ENCODE data around the gene EZH1. TPM values are rescaled to one million over a fixed set of nuclear protein-coding genes. Genes with fewer than 3 reads are reported as not detected.

EZH1 gene
- total RNA-seq, 1 experiment from 2014 or later = 16.9 TPM

- TF ChIP-seq CTCF (IDR thresholded peaks at IDR 0.05; ENCODE audit: insufficient read depth in 1 of 2, low read depth in 1 of 2, low read length in 1 of 2, severe bottlenecking in 1 of 2, unreplicated experiment in 1 of 2) = no peak
- no peaks in the 10 kb centered on the region for H3K27me3 ChIP-seq (replicated peaks; ENCODE audit: control insufficient read depth, insufficient read depth, low read length)
- Mint-ChIP-seq H3K4me1 (ENCODE audit: low read depth, unreplicated experiment) (peaks cover 8% of the 10 kb centered on the region), H3K9me3 (ENCODE audit: unreplicated experiment) (no peaks in the 10 kb centered on the region), H3K36me3 (ENCODE audit: insufficient read depth, unreplicated experiment) (no peaks in the 10 kb centered on the region), H3K4me3 (ENCODE audit: unreplicated experiment) (no peak overlapping the region), H3K27ac (ENCODE audit: unreplicated experiment) (no peak overlapping the region), H3K27me3 (ENCODE audit: insufficient read depth, unreplicated experiment) (no peaks in the 10 kb centered on the region)
- intact Hi-C loops (cut with micrococcal nuclease; ENCODE audit: unreplicated experiment) = no loop called here
- BruUV-seq (replicated peaks) = no TSS peak
- ChIA-PET CTCF (no interaction called here), POLR2A (no interaction called here)
- no peaks in the 10 kb centered on the region for H3K9me3 ChIP-seq
- DNase-seq = no peak
- H3K4me3 ChIP-seq (ENCODE audit: low read depth, low read length) = no peak overlapping the region
- H3K4me1 ChIP-seq = peaks cover 5% of the 10 kb centered on the region; the same call in 1 of the 2 replicates
- H3K36me3 ChIP-seq (ENCODE audit: control insufficient read depth, insufficient read depth, low read length) = no peaks in the 10 kb centered on the region
Measured at GRCh38 chr17:42685831-42686230, 59.0 kb downstream of the EZH1 start.

GRCh38 chr17:42684929-42685556 is 59.8 kb downstream of the EZH1 start:
- DNase-seq = no peak
- H3K4me1 ChIP-seq = peaks cover 12% of the 10 kb centered on the region
- BruUV-seq (replicated peaks) = no TSS peak
- H3K27me3 ChIP-seq (replicated peaks; ENCODE audit: control insufficient read depth, insufficient read depth, low read length) = no peaks in the 10 kb centered on the region
- intact Hi-C loops (cut with micrococcal nuclease; ENCODE audit: unreplicated experiment) = no loop called here
- H3K27me3 Mint-ChIP-seq (ENCODE audit: insufficient read depth, unreplicated experiment) = no peaks in the 10 kb centered on the region
- no peaks in the 10 kb centered on the region for H3K36me3 Mint-ChIP-seq (ENCODE audit: insufficient read depth, unreplicated experiment)
- no peak overlapping the region for H3K4me3 Mint-ChIP-seq (ENCODE audit: unreplicated experiment)
- H3K9me3 ChIP-seq = no peaks in the 10 kb centered on the region
- H3K27ac Mint-ChIP-seq (ENCODE audit: unreplicated experiment) = no peak overlapping the region
- ChIA-PET POLR2A (no interaction called here), CTCF (no interaction called here)
- TF ChIP-seq CTCF (IDR thresholded peaks at IDR 0.05; ENCODE audit: insufficient read depth in 1 of 2, low read depth in 1 of 2, low read length in 1 of 2, severe bottlenecking in 1 of 2, unreplicated experiment in 1 of 2) = no peak
- H3K4me3 ChIP-seq (ENCODE audit: low read depth, low read length) = no peak overlapping the region
- peaks cover 8% of the 10 kb centered on the region for H3K4me1 Mint-ChIP-seq (ENCODE audit: low read depth, unreplicated experiment)
- no peaks in the 10 kb centered on the region for H3K36me3 ChIP-seq (ENCODE audit: control insufficient read depth, insufficient read depth, low read length)
- no peaks in the 10 kb centered on the region for H3K9me3 Mint-ChIP-seq (ENCODE audit: unreplicated experiment)

- H3K27me3 Mint-ChIP-seq (ENCODE audit: insufficient read depth, unreplicated experiment) = no peaks in the 10 kb centered on the region
- no peaks in the 10 kb centered on the region for H3K27me3 ChIP-seq (replicated peaks; ENCODE audit: control insufficient read depth, insufficient read depth, low read length)
- BruUV-seq (replicated peaks) = no TSS peak
- no peak overlapping the region for H3K4me3 ChIP-seq (ENCODE audit: low read depth, low read length)
- CTCF ChIA-PET = interaction anchor here (0.6 to 1.3 kb wide), 3 partner anchors 64 to 105 kb away, joined by 3 to 7 read pairs (median 3); no protein-coding TSS in a partner anchor
- intact Hi-C loops (cut with micrococcal nuclease; ENCODE audit: unreplicated experiment) = no loop called here
- no peaks in the 10 kb centered on the region for H3K9me3 Mint-ChIP-seq (ENCODE audit: unreplicated experiment)
- H3K9me3 ChIP-seq = no peaks in the 10 kb centered on the region
- POLR2A ChIA-PET = interaction anchor here (0.7 kb wide), 1 partner anchor 548 kb away, joined by 3 read pairs; no protein-coding TSS in a partner anchor
- no peak overlapping the region for H3K27ac Mint-ChIP-seq (ENCODE audit: unreplicated experiment)
- peaks cover 8% of the 10 kb centered on the region for H3K4me1 Mint-ChIP-seq (ENCODE audit: low read depth, unreplicated experiment)
- peaks cover 7% of the 10 kb centered on the region for H3K36me3 Mint-ChIP-seq (ENCODE audit: insufficient read depth, unreplicated experiment)
- H3K4me1 ChIP-seq = peaks cover 14% of the 10 kb centered on the region
- no peaks in the 10 kb centered on the region for H3K36me3 ChIP-seq (ENCODE audit: control insufficient read depth, insufficient read depth, low read length)
- no peak for DNase-seq
- TF ChIP-seq CTCF (IDR thresholded peaks at IDR 0.05; ENCODE audit: insufficient read depth in 1 of 2, low read depth in 1 of 2, low read length in 1 of 2, severe bottlenecking in 1 of 2, unreplicated experiment in 1 of 2) = no peak
- peak overlapping the region; percentile 82 for H3K4me3 Mint-ChIP-seq (ENCODE audit: unreplicated experiment)
Measured at GRCh38 chr17:42683407-42684034, 61.3 kb downstream of the EZH1 start.
